ENCODE results near the gene PTPRA. TPM values are rescaled to one million over a fixed set of nuclear protein-coding genes. Genes with fewer than 3 reads are reported as not detected.

The PTPRA gene
- total and polyA plus RNA-seq, 2 of the 8 experiments (the other 6 are each of a cell fraction or from before 2014, with no cell fraction given), result 47.7 to 51.3 TPM

GRCh38 chr20:2917266-2917665 lies 44.0 kb downstream of the PTPRA start:
- H3K23me2 ChIP-seq (ENCODE audit: low read depth, low read length), result no peaks in the 10 kb centered on the region
- no peak overlapping the region for H3K23ac ChIP-seq (ENCODE audit: insufficient read length)
- H3K27me3 ChIP-seq (replicated peaks in 1 of 4; ENCODE audit: control insufficient read depth in 3 of 4, extremely low read depth in 1 of 4, insufficient read depth in 3 of 4, low read length in 3 of 4), result no peaks in the 10 kb centered on the region
- no peak overlapping the region for H2AK5ac ChIP-seq (ENCODE audit: low read depth, low read length)
- FAIRE-seq (peak; percentile 7), DNase-seq (ENCODE audit: low read depth in 1 of 2, low spot score in 2 of 2) (no peak)
- H3K4ac ChIP-seq (replicated peaks; ENCODE audit: insufficient read length, low read depth, low read length), result no peak overlapping the region
- no peak overlapping the region for H3K9ac ChIP-seq (replicated peaks in 1 of 4; ENCODE audit: extremely low read depth in 1 of 4, low read depth in 3 of 4, low read length in 3 of 4)
- H2BK5ac ChIP-seq (ENCODE audit: low read depth, low read length), result no peak overlapping the region; the same call in 1 of the 2 replicates
- no peaks in the 10 kb centered on the region for H3K9me3 ChIP-seq (ENCODE audit: insufficient read depth in 2 of 2, low read depth in 1 of 2, low read length in 1 of 2)
- H4K20me1 ChIP-seq (replicated peaks in 1 of 2; ENCODE audit: control insufficient read depth in 1 of 2, insufficient read depth in 2 of 2, low read length in 2 of 2), result peaks cover 0 to 2% of the 10 kb centered on the region in 2 experiments
- H3K56ac ChIP-seq (replicated peaks; ENCODE audit: insufficient read length, low read depth, low read length), result no peak overlapping the region
- POLR2A ChIA-PET (ENCODE audit: partially characterized antibody), result interaction anchor here (1.2 kb wide), 2 partner anchors 10 to 14 kb away, joined by 4 to 5 read pairs; no protein-coding TSS in a partner anchor
- no peak overlapping the region for H2AFZ ChIP-seq (ENCODE audit: low read length)
- H3K14ac ChIP-seq (ENCODE audit: insufficient read length), result no peak overlapping the region
- no peak overlapping the region for H2BK20ac ChIP-seq (ENCODE audit: low read length)
- no peak overlapping the region for H3K18ac ChIP-seq (ENCODE audit: extremely low read depth, low read length)
- H3K27ac ChIP-seq (ENCODE audit: low read depth, low read length), result no peak overlapping the region
- no peak overlapping the region for H2BK15ac ChIP-seq (ENCODE audit: low read length)
- TF ChIP-seq CTCF (IDR thresholded peaks at IDR 0.05; ENCODE audit: control extremely low read depth in 1 of 3, insufficient read depth in 1 of 3, low read depth in 1 of 3, low read length in 3 of 3), result no peak
- TF ChIP-seq CBX5 (IDR thresholded peaks at IDR 0.05; ENCODE audit: low read depth, low read length), result no peak
- no peak overlapping the region for H3K4me3 ChIP-seq (ENCODE audit: extremely low read depth in 1 of 4, insufficient read depth in 2 of 4, low read depth in 3 of 4, low read length in 4 of 4)
- H3K4me1 ChIP-seq (replicated peaks in 1 of 4; ENCODE audit: control insufficient read depth in 3 of 4, insufficient read depth in 4 of 4, low read length in 3 of 4), result peaks cover 2 to 14% (median 8%) of the 10 kb centered on the region in 4 experiments
- no peak overlapping the region for H4K91ac ChIP-seq (replicated peaks; ENCODE audit: insufficient read length, low read length)
- peaks cover 2% of the 10 kb centered on the region for H3K79me1 ChIP-seq (ENCODE audit: low read depth, low read length)
- CTCF ChIA-PET (ENCODE audit: partially characterized antibody), result interaction anchor here (0.6 to 2.1 kb wide), 7 partner anchors 12 to 150 kb away, joined by 3 to 6 read pairs (median 4); no protein-coding TSS in a partner anchor
- H3K4me2 ChIP-seq (ENCODE audit: insufficient read depth in 1 of 2, low read depth in 2 of 2, low read length in 2 of 2), result no peak overlapping the region
- peaks cover 0 to 47% of the 10 kb centered on the region in 2 experiments; a peak in 2 of 4 replicates for H3K79me2 ChIP-seq (ENCODE audit: control insufficient read depth in 1 of 2, insufficient read depth in 2 of 2, low read length in 2 of 2)
- no peak overlapping the region for H2BK120ac ChIP-seq (replicated peaks; ENCODE audit: low read depth, low read length)
- no peak overlapping the region for H2BK12ac ChIP-seq (ENCODE audit: low read depth, low read length)
- H4K5ac ChIP-seq (ENCODE audit: insufficient read length, low read depth, low read length), result no peak overlapping the region
- H4K8ac ChIP-seq (ENCODE audit: extremely low read depth, insufficient read depth, low read length), result no peak overlapping the region
- no peaks in the 10 kb centered on the region for H3K36me3 ChIP-seq (ENCODE audit: control insufficient read depth in 2 of 4, insufficient read depth in 4 of 4, low read length in 3 of 4)
